HepG2 (cell line): ENCODE results near the gene ALDH3B2. TPM values are rescaled to one million over a fixed set of nuclear protein-coding genes. Genes with fewer than 3 reads are reported as not detected.

Source experiments
- ATAC-seq: fragments of 200-7000 bp; cut with Tn5 transposase; 3 replicates; pipeline ENCODE4 v1.9.1; 2020; ENCODE audit warnings: mild to moderate bottlenecking, moderate library complexity
- BruUV-seq: library from RNA; stranded (reverse); fragments of 400-500 nt; replicated peaks from 2 replicates; lab custom pipeline; 2021; lab: Mats Ljungman, UMichigan
- CTCF ChIA-PET: fragments of 300-600 bp; formaldehyde crosslinking; extraction: SDS; loops from one replicate; lab custom pipeline; 2021; ENCODE audit warnings: low total read pairs, inconsistent platforms, low intra/inter-chr PET ratio; lab: Yijun Ruan, JAX
- POLR2A ChIA-PET: fragments of 350-600 bp; sonication (Branson Sonifier 250); formaldehyde crosslinking; loops from one replicate; lab custom pipeline; 2020; ENCODE audit warnings: antibody characterized with exemption, inconsistent platforms; lab: Yijun Ruan, JAX
- DNase-seq: peaks from one replicate; pipeline ENCODE4 v3.0.0-alpha.2; 2015; ENCODE audit warnings: low spot score
- FAIRE-seq: peaks from 3 replicates; lab custom pipeline; 2011; peaks lifted over from hg19 to GRCh38; lab: Jason Lieb, UNC
- H2AFZ ChIP-seq: one replicate; pipeline ENCODE4 v1.6.1; 2011; ENCODE audit warnings: low read length, inconsistent platforms
- H3K27ac ChIP-seq: fragments of 300-600 bp; 3 replicates; pipeline ENCODE4 v1.8.0; 2011; ENCODE audit warnings: mixed run types, mild to moderate bottlenecking, mixed read lengths, low read length, inconsistent platforms; ENCODE audit not compliant: insufficient read depth; ENCODE audit errors: extremely low read length
- H3K27me3 ChIP-seq, 2 experiments: fragments of 200-600 bp in 1 of 2; 2 replicates in 1 of 2; 3 replicates in 1 of 2; pipeline versions ENCODE4 v1.6.0 to v1.8.0; 2011; ENCODE audit warnings: low read length in 2 of 2, mild to moderate bottlenecking in 2 of 2, moderate library complexity in 2 of 2, inconsistent platforms in 1 of 2; ENCODE audit not compliant: insufficient read depth in 2 of 2, control insufficient read depth in 1 of 2
- H3K36me3 ChIP-seq, 2 experiments: fragments of 200-600 bp in 1 of 2; replicated peaks in 1 of 2; 2 replicates in 1 of 2; 3 replicates in 1 of 2; pipeline versions ENCODE4 v1.5.1 to v1.8.0; 2011; ENCODE audit warnings: low read length in 2 of 2, inconsistent platforms in 1 of 2; ENCODE audit not compliant: insufficient read depth in 2 of 2, control insufficient read depth in 1 of 2
- H3K4me1 ChIP-seq: 2 replicates; pipeline ENCODE4 v1.5.1; 2012; ENCODE audit warnings: low read length, inconsistent platforms; ENCODE audit not compliant: insufficient read depth
- H3K4me2 ChIP-seq: 2 replicates; pipeline ENCODE4 v1.6.0; 2011; ENCODE audit warnings: low read depth, low read length, inconsistent platforms
- H3K4me3 ChIP-seq, 3 experiments: fragments of 200-600 bp in 1 of 3; sonication (generic), shearing (Covaris generic) in 1 of 3; replicated peaks in 1 of 3; 2 replicates each; pipeline ENCODE4 v1.5.1; 2011 to 2016; ENCODE audit warnings: low read length in 3 of 3, inconsistent platforms in 2 of 3, low read depth in 2 of 3, mild to moderate bottlenecking in 2 of 3, control low read depth in 1 of 3, mixed read lengths in 1 of 3; ENCODE audit not compliant: insufficient read depth in 1 of 3
- H3K79me2 ChIP-seq: one replicate; pipeline ENCODE4 v1.6.1; 2011; ENCODE audit warnings: low read length, inconsistent platforms; ENCODE audit not compliant: insufficient read depth
- H3K9ac ChIP-seq: 2 replicates; pipeline ENCODE4 v1.6.0; 2011; ENCODE audit warnings: mild to moderate bottlenecking, low read depth, low read length, inconsistent platforms; ENCODE audit not compliant: insufficient read depth
- H3K9me3 ChIP-seq: 2 replicates; pipeline ENCODE4 v1.5.1; 2012; ENCODE audit warnings: mild to moderate bottlenecking, low read length
- H4K20me1 ChIP-seq: 2 replicates; pipeline ENCODE4 v1.6.0; 2011; ENCODE audit warnings: inconsistent platforms, mild to moderate bottlenecking, low read length, moderate library complexity; ENCODE audit not compliant: insufficient read depth
- RXRB ChIP-seq: IDR thresholded peaks from 2 replicates; pipeline ENCODE4 v1.6.1; 2016; ENCODE audit warnings: borderline replicate concordance, missing genetic modification reagents, missing compliant biosample characterization
- ZBTB33 ChIP-seq: sonication (generic); formaldehyde crosslinking; IDR thresholded peaks from 2 replicates; pipeline ENCODE4 v1.4.0; 2020; ENCODE audit warnings: missing genetic modification reagents
- WGBS: methylation state at CpG from one replicate; pipeline ENCODE4 v1.1.6; 2017; ENCODE audit warnings: low lambda C conversion rate; 5-methylcytosine and 5-hydroxymethylcytosine counted together
- in situ Hi-C: cut with HindIII; loops from 2 replicates; pipeline ENCODE4 v1.10.0; 2017; ENCODE audit warnings: low pct_unique_long_range_greater_than_20kb; ENCODE audit not compliant: extremely low pct_ligation_motif_present
- intact Hi-C: fragments of 100-400 bp; cut with micrococcal nuclease; formaldehyde crosslinking; loops from one replicate; pipeline ENCODE4 v1.10.0; 2022; ENCODE audit not compliant: unreplicated experiment
- polyA plus RNA-seq, 8 experiments: library from polyadenylated mRNA; depleted of rRNA in 3 of 8; stranded (reverse) in 7 of 8; unstranded in 1 of 8; fragments of >200 nt; fragmentation: Illumina TruSeq in 4 of 8; extraction: Trizol in 4 of 8; gene quantifications; 2 replicates each; pipeline versions ENCODE4 v1.2.1 to v1.2.3, GENCODE V29; 2011 to 2016; ENCODE audit warnings: low read depth in 4 of 8, missing spikeins in 1 of 8, mixed read lengths in 1 of 8; ENCODE audit not compliant: insufficient read depth in 1 of 8
- total RNA-seq, 5 experiments: library from RNA; depleted of rRNA; stranded (reverse); fragments of >200 nt; fragmentation: Illumina TruSeq; extraction: Trizol; gene quantifications; 2 replicates each; pipeline ENCODE4 v1.2.3, GENCODE V29; 2016; ENCODE audit warnings: low read depth in 1 of 5

The ALDH3B2 gene
- total and polyA plus RNA-seq, 2 of the 13 experiments (the other 11 are each of a cell fraction or from before 2014, with no cell fraction given): not detected

GRCh38 chr11:67645521-67646461, 28.6 kb downstream of the ALDH3B2 start:
- intact Hi-C loops: no loop called here
- H3K9me3 ChIP-seq: no peaks in the 10 kb centered on the region
- no peak overlapping the region for H3K27ac ChIP-seq
- BruUV-seq: no TSS peak
- no peak overlapping the region for H3K4me2 ChIP-seq
- ATAC-seq: no peak
- H3K79me2 ChIP-seq: no peaks in the 10 kb centered on the region
- CTCF ChIA-PET: interaction anchor here (2.0 kb wide), 1 partner anchor 32 kb away, joined by 7 read pairs; no protein-coding TSS in a partner anchor
- POLR2A ChIA-PET: interaction anchor here (1.0 to 1.3 kb wide), 2 partner anchors 13 to 15 kb away, joined by 3 to 5 read pairs; no protein-coding TSS in a partner anchor
- H3K4me1 ChIP-seq: peaks cover 25% of the 10 kb centered on the region
- no peak overlapping the region for H3K9ac ChIP-seq
- in situ Hi-C loops: no loop called here
- TF ChIP-seq RXRB (CRISPR knock-in tag) (no peak), ZBTB33 (peak; percentile 93)
- H4K20me1 ChIP-seq: no peaks in the 10 kb centered on the region
- WGBS: 77% methylated on average over 16 of the region's 24 CpGs
- FAIRE-seq: no peak
- no peak overlapping the region for H3K4me3 ChIP-seq
- no peak overlapping the region for H2AFZ ChIP-seq
- H3K36me3 ChIP-seq: no peaks in the 10 kb centered on the region
- no peak for DNase-seq
- H3K27me3 ChIP-seq: no peaks in the 10 kb centered on the region
